ENCODE results near the gene TGM4.

TGM4 gene

GRCh38 chr3:44926172-44926571 is 51.8 kb downstream of the TGM4 start:
- H3K27ac ChIP-seq: no peak overlapping the region
- TF ChIP-seq, protein P1, sequence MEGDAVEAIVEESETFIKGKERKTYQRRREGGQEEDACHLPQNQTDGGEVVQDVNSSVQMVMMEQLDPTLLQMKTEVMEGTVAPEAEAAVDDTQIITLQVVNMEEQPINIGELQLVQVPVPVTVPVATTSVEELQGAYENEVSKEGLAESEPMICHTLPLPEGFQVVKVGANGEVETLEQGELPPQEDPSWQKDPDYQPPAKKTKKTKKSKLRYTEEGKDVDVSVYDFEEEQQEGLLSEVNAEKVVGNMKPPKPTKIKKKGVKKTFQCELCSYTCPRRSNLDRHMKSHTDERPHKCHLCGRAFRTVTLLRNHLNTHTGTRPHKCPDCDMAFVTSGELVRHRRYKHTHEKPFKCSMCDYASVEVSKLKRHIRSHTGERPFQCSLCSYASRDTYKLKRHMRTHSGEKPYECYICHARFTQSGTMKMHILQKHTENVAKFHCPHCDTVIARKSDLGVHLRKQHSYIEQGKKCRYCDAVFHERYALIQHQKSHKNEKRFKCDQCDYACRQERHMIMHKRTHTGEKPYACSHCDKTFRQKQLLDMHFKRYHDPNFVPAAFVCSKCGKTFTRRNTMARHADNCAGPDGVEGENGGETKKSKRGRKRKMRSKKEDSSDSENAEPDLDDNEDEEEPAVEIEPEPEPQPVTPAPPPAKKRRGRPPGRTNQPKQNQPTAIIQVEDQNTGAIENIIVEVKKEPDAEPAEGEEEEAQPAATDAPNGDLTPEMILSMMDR (conservative IDR thresholded peaks at IDR 0.05): peak; percentile 25; the same call in 1 of the 2 replicates

GRCh38 chr3:44926921-44927320 is 52.5 kb downstream of the TGM4 start:
- no peak overlapping the region for H3K27ac ChIP-seq
- TF ChIP-seq, protein P1 (conservative IDR thresholded peaks at IDR 0.05): no peak

- TF ChIP-seq, protein P1 (conservative IDR thresholded peaks at IDR 0.05): no peak; the same call in 1 of the 2 replicates
- no peak overlapping the region for H3K27ac ChIP-seq
These were observed 53.0 kb downstream of the TGM4 start for GRCh38 chr3:44927371-44927770.

- TF ChIP-seq, protein P1 (conservative IDR thresholded peaks at IDR 0.05): no peak
- H3K27ac ChIP-seq: no peak overlapping the region
These were observed 55.4 kb downstream of the TGM4 start for GRCh38 chr3:44929782-44930181.

GRCh38 chr3:44930911-44931310 is 56.5 kb downstream of the TGM4 start:
- TF ChIP-seq, protein P1 (conservative IDR thresholded peaks at IDR 0.05): no peak

DNA sequence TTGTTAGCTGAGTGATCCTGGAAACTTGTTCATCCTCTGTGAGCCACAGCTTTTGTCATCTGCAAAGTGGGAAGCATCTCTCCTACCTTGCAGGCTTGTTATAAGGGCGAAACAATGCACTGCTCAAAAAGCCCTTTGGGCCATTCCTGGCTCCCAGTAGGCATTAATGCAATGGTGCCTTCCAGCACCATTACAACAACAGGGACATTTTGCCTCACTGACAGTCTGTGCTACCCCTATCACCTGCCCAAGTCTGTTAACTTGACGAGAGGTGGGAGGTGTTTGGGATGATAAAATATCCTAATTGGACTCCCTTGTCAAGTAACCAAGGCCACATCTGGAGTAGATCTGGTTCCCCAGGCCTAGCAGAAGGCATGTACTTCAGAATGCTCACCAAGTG is 57.4 kb downstream of the TGM4 start:
- TF ChIP-seq, protein P1 (conservative IDR thresholded peaks at IDR 0.05): no peak
- no peak overlapping the region for H3K27ac ChIP-seq

More at GRCh38 chr3:44930911-44931310, 56.5 kb downstream of the TGM4 start:
- H3K27ac ChIP-seq: no peak overlapping the region

DNA sequence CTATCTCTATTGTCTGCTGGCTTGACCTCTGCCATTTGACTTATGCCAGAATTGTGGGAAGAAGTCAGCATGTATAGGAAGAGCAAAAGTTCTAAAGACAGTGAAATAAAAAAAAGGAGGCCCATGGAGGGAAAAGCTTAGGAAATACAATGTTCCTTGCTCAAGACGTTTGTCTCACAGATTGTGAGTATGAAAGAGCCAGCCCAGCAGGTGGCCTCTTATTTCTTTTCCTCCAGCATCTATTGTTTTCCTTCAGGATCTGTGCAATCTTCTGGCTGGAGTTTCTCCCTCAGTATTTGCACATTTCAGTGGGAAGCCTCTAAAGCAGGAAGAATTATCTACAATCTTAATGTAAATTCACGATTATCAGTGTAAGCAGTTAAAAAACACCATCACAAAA is 57.9 kb downstream of the TGM4 start:
- no peak overlapping the region for H3K27ac ChIP-seq
- TF ChIP-seq, protein P1 (conservative IDR thresholded peaks at IDR 0.05): no peak

Data from VCaP (cell line).